Natural killer cell (primary cell): Measurements from ENCODE around the gene KCNC1. TPM values are rescaled to one million over a fixed set of nuclear protein-coding genes. Genes with fewer than 3 reads are reported as not detected.

Source experiments
- ATAC-seq, 3 donors: fragments of 150-1000 bp in 2 of 3; fragments of 200-7000 bp in 1 of 3; cut with Tn5 transposase; 1 replicate in 1 of 3; 2 replicates in 2 of 3; pipeline ENCODE4 v1.10.0; 2021; ENCODE audit warnings: mild to moderate bottlenecking in 2 of 3, moderate library complexity in 2 of 3
- DNase-seq, 2 donors: peaks; one replicate each; pipeline versions ENCODE4 v3.0.0 to v3.0.0-alpha.2; 2013 to 2021; ENCODE audit warnings: mixed read lengths in 1 of 2
- H3K27ac ChIP-seq: one replicate; pipeline ENCODE4 v1.5.1; 2013; ENCODE audit warnings: mild to moderate bottlenecking, low read length
- H3K27me3 ChIP-seq: one replicate; pipeline ENCODE4 v1.6.1; 2013; ENCODE audit warnings: low read length; ENCODE audit not compliant: control insufficient read depth, insufficient read depth
- H3K36me3 ChIP-seq: one replicate; pipeline ENCODE4 v1.6.1; 2013; ENCODE audit warnings: low read length; ENCODE audit not compliant: control insufficient read depth, insufficient read depth
- H3K4me1 ChIP-seq: one replicate; pipeline ENCODE4 v1.6.1; 2013; ENCODE audit warnings: low read length; ENCODE audit not compliant: control insufficient read depth, insufficient read depth
- H3K4me3 ChIP-seq: one replicate; pipeline ENCODE4 v1.5.1; 2013; ENCODE audit warnings: low read length
- H3K9me3 ChIP-seq: one replicate; pipeline ENCODE4 v1.6.1; 2013; ENCODE audit warnings: low read length; ENCODE audit not compliant: control insufficient read depth, insufficient read depth
- H3K27ac Mint-ChIP-seq, 2 donors: one replicate each; pipeline ENCODE4 v1.8.0; 2022; ENCODE audit warnings: mild to moderate bottlenecking in 2 of 2, mixed read lengths in 2 of 2, moderate library complexity in 1 of 2
- H3K27me3 Mint-ChIP-seq, 2 donors: one replicate each; pipeline ENCODE4 v1.8.0; 2022; ENCODE audit warnings: low read depth in 2 of 2, mixed read lengths in 2 of 2
- H3K36me3 Mint-ChIP-seq: one replicate; pipeline ENCODE4 v1.8.0; 2022; ENCODE audit warnings: mixed read lengths
- H3K4me1 Mint-ChIP-seq, 2 donors: one replicate each; pipeline ENCODE4 v1.8.0; 2022; ENCODE audit warnings: mixed read lengths in 2 of 2
- H3K4me3 Mint-ChIP-seq: one replicate; pipeline ENCODE4 v1.8.0; 2022; ENCODE audit warnings: mild to moderate bottlenecking, moderate library complexity, mixed read lengths
- H3K9me3 Mint-ChIP-seq, 2 donors: one replicate each; pipeline ENCODE4 v1.8.0; 2022; ENCODE audit warnings: mixed read lengths in 2 of 2
- CTCF ChIP-seq: fragments of 200-600 bp; IDR thresholded peaks from one replicate; pipeline ENCODE4 v1.8.0; 2022; ENCODE audit warnings: antibody characterized with exemption
- WGBS: methylation state at CpG from one replicate; pipeline ENCODE4 v1.1.7; 2013; ENCODE audit warnings: missing lambda C conversion rate; ENCODE audit not compliant: insufficient coverage; 5-methylcytosine and 5-hydroxymethylcytosine counted together
- intact Hi-C: fragments of 100-400 bp; cut with micrococcal nuclease; formaldehyde crosslinking; loops from one replicate; pipeline ENCODE4 v1.14.2; 2022
- total RNA-seq, 4 donors: library from RNA; stranded (reverse); fragments of 120-200 nt in 1 of 4; gene quantifications; one replicate each; pipeline versions ENCODE4 v1.2.3 to v1.2.4, GENCODE V29; 2013 to 2022

The KCNC1 gene
- total RNA-seq, 3 donors from 2014 or later (not counting 1 experiment from before 2014, with no cell fraction given), result not detected

DNA sequence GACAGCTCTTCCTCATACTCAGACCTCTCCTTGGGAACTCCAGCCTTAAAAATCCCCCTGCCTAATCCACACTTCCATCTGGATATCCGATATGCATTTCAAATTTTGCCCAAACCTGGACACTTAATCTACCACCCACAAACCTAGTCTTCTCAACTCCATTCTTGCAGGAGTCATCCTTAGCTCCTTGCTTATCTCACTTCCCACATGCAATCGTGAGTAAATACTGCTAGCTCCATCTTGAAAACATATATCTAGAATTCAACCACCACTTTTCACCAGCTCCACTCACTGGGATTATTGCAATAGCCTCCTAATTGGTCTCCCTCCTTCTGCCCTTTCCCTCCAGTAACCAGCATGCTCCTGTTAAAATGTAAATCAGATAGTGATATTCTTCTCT, 17.8 kb upstream of the KCNC1 start:
- no peaks in the 10 kb centered on the region for H3K4me1 Mint-ChIP-seq
- no peaks in the 10 kb centered on the region for H3K36me3 Mint-ChIP-seq
- WGBS, result 72% methylated on average over 2 of the region's 2 CpGs
- H3K36me3 ChIP-seq, result no peaks in the 10 kb centered on the region
- intact Hi-C loops, result no loop called here
- ATAC-seq (no peak), DNase-seq (no peak)
- H3K9me3 ChIP-seq, result no peaks in the 10 kb centered on the region
- peaks cover 3% of the 10 kb centered on the region for H3K27me3 ChIP-seq
- no peak overlapping the region for H3K4me3 Mint-ChIP-seq
- H3K27ac Mint-ChIP-seq, result no peak overlapping the region
- H3K27ac ChIP-seq, result no peak overlapping the region
- H3K4me1 ChIP-seq, result no peaks in the 10 kb centered on the region
- H3K27me3 Mint-ChIP-seq, result peaks cover under 1 to 15% of the 10 kb centered on the region in 2 donors
- no peak for TF ChIP-seq CTCF
- H3K9me3 Mint-ChIP-seq, result no peaks in the 10 kb centered on the region
- no peak overlapping the region for H3K4me3 ChIP-seq

GRCh38 chr11:17718015-17718414, 16.6 kb upstream of the KCNC1 start:
- no peak overlapping the region for H3K27ac Mint-ChIP-seq
- TF ChIP-seq CTCF, result no peak
- intact Hi-C loops, result no loop called here
- no peaks in the 10 kb centered on the region for H3K36me3 ChIP-seq
- no peak overlapping the region for H3K4me3 ChIP-seq
- 52% methylated on average over 7 of the region's 7 CpGs for WGBS
- no peaks in the 10 kb centered on the region for H3K4me1 Mint-ChIP-seq
- H3K9me3 Mint-ChIP-seq, result no peaks in the 10 kb centered on the region
- no peak overlapping the region for H3K4me3 Mint-ChIP-seq
- ATAC-seq (no peak), DNase-seq (no peak)
- no peaks in the 10 kb centered on the region for H3K4me1 ChIP-seq
- H3K27me3 Mint-ChIP-seq, result peaks cover 12 to 25% of the 10 kb centered on the region in 2 donors
- H3K27ac ChIP-seq, result no peak overlapping the region
- H3K27me3 ChIP-seq, result peaks cover 7% of the 10 kb centered on the region
- no peaks in the 10 kb centered on the region for H3K9me3 ChIP-seq
- H3K36me3 Mint-ChIP-seq, result no peaks in the 10 kb centered on the region

DNA sequence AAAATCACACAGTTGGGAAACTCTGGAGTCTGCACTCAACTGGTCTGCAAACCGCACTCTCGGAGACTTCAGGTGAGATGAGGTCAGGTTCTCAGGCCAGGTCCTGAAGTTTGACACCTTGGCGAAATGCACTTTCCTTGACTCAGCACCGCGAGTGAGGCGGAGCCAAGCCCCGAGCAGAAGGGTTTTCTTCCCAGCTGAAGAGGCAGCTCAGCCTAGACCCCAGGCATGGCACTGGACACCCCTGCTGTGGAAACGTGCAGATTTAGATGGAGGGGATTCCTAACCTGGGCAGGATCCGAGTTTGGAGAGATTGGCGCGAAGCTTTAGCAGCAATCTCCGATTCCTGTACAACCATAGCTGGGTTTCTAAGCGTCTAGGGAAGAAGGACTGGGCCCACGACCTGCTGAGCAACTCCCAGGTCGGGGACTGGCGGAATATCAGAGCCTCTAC, 16.0 kb upstream of the KCNC1 start:
- Mint-ChIP-seq H3K27me3 (peaks cover 17 to 27% of the 10 kb centered on the region in 2 donors), H3K4me1 (no peaks in the 10 kb centered on the region), H3K9me3 (no peaks in the 10 kb centered on the region), H3K36me3 (no peaks in the 10 kb centered on the region), H3K4me3 (no peak overlapping the region), H3K27ac (no peak overlapping the region)
- no peaks in the 10 kb centered on the region for H3K36me3 ChIP-seq
- H3K9me3 ChIP-seq, result no peaks in the 10 kb centered on the region
- ATAC-seq (no peak), DNase-seq (no peak)
- H3K27me3 ChIP-seq, result peaks cover 7% of the 10 kb centered on the region
- no peaks in the 10 kb centered on the region for H3K4me1 ChIP-seq
- WGBS, result 10% methylated on average over 16 of the region's 16 CpGs
- TF ChIP-seq CTCF, result no peak
- intact Hi-C loops, result no loop called here
- no peak overlapping the region for H3K4me3 ChIP-seq
- no peak overlapping the region for H3K27ac ChIP-seq
